GM18870 (cell line): ENCODE measurements around the gene DMRTC1B.
A peak's percentile ranks its signal among the peaks of the same experiment; 100 is the strongest.
"Not testable (repeated sequence)": the region's sequence is repeated elsewhere in the genome, so short reads cannot be mapped to it uniquely, and the experiment has no call there.

Experiments
- ATAC-seq: cut with Tn5 transposase; IDR thresholded peaks from one replicate; pipeline ENCODE4 v1.9.1; 2021; ENCODE audit warnings: moderate library complexity; ENCODE audit not compliant: unreplicated experiment

The DMRTC1B gene

GRCh38 chrX:72776653-72777466 lies at the start of gene DMRTC1B:
Gene DMRTC1B, plus strand, starts transcription at chrX:72776890. Its CDS starts 68,246 bp downstream, at chrX:72845136.
- ATAC-seq: peak; percentile 68

- ATAC-seq: no peak
Measured at GRCh38 chrX:72727846-72728245, 48.8 kb upstream of the DMRTC1B start.

- ATAC-seq: not testable (repeated sequence)
Measured at GRCh38 chrX:72733636-72734035, 43.1 kb upstream of the DMRTC1B start.

- no peak for ATAC-seq
Measured at GRCh38 chrX:72735561-72735960, 41.1 kb upstream of the DMRTC1B start.

- ATAC-seq: not testable (repeated sequence)
Measured at GRCh38 chrX:72745546-72745945, 31.1 kb upstream of the DMRTC1B start.

- ATAC-seq: not testable (repeated sequence)
Measured at GRCh38 chrX:72748545-72748944, 28.1 kb upstream of the DMRTC1B start.

GRCh38 chrX:72760454-72760853 lies 16.2 kb upstream of the DMRTC1B start:
- not testable (repeated sequence) for ATAC-seq

GRCh38 chrX:72777467-72777790 lies 739 bp downstream of the DMRTC1B start:
- peak; percentile 79 for ATAC-seq

GRCh38 chrX:72778146-72778545 lies 1.5 kb downstream of the DMRTC1B start:
- ATAC-seq: not testable (repeated sequence)

- ATAC-seq: not testable (repeated sequence)
Measured at GRCh38 chrX:72782560-72782959, 5.9 kb downstream of the DMRTC1B start, which contains the start of gene FAM236B. Gene FAM236B, minus strand, starts transcription at chrX:72782660. Its CDS starts 100 bp downstream, at chrX:72782560.

GRCh38 chrX:72783365-72783936 lies 6.8 kb downstream of the DMRTC1B start:
- ATAC-seq: not testable (repeated sequence)

GRCh38 chrX:72783964-72784363 lies 7.3 kb downstream of the DMRTC1B start:
- ATAC-seq: not testable (repeated sequence)

GRCh38 chrX:72788142-72788541 lies 11.5 kb downstream of the DMRTC1B start:
- not testable (repeated sequence) for ATAC-seq

GRCh38 chrX:72790390-72790789 lies 13.7 kb downstream of the DMRTC1B start:
- ATAC-seq: not testable (repeated sequence)

GRCh38 chrX:72808110-72808509 lies 31.4 kb downstream of the DMRTC1B start, which contains the start of gene FAM236D:
Gene FAM236D, minus strand, starts transcription at chrX:72808210. Its CDS starts 100 bp downstream, at chrX:72808110.
- ATAC-seq: not testable (repeated sequence)

- not testable (repeated sequence) for ATAC-seq
Measured at GRCh38 chrX:72830701-72831100, 54.0 kb downstream of the DMRTC1B start.

GRCh38 chrX:72837532-72837931 lies 60.8 kb downstream of the DMRTC1B start:
- not testable (repeated sequence) for ATAC-seq

GRCh38 chrX:72882898-72883297 lies 106.2 kb downstream of the DMRTC1B start:
- not testable (repeated sequence) for ATAC-seq

GRCh38 chrX:72889740-72890139 lies 113.0 kb downstream of the DMRTC1B start:
- ATAC-seq: not testable (repeated sequence)
